Endothelial cell of umbilical vein (primary cell): ENCODE data around the gene GBE1. TPM values are rescaled to one million over a fixed set of nuclear protein-coding genes. Genes with fewer than 3 reads are reported as not detected.

ENCODE experiments used
- BruUV-seq: library from RNA; stranded (reverse); fragments of 400-500 nt; replicated peaks from 2 replicates; lab custom pipeline; 2021; lab: Mats Ljungman, UMichigan
- CTCF ChIA-PET: fragments of 300-600, 350-600 bp; sonication (Branson Sonifier 250); formaldehyde crosslinking; loops from one replicate; lab custom pipeline; 2021; ENCODE audit warnings: antibody characterized with exemption, inconsistent platforms; lab: Charles Lee
- POLR2A ChIA-PET: fragments of 300-600, 350-600 bp; sonication (Branson Sonifier 250); formaldehyde crosslinking; loops from one replicate; lab custom pipeline; 2021; ENCODE audit warnings: antibody characterized with exemption, inconsistent platforms; lab: Charles Lee
- DNase-seq: peaks from one replicate; pipeline ENCODE4 v3.0.0-alpha.2; 2011; ENCODE audit warnings: low read depth, low spot score
- FAIRE-seq: peaks from 2 replicates; lab custom pipeline; 2011; peaks lifted over from hg19 to GRCh38; lab: Jason Lieb, UNC
- H2AFZ ChIP-seq: 2 replicates; pipeline ENCODE4 v1.6.0; 2012; ENCODE audit warnings: low read depth, low read length, control low read depth, inconsistent platforms
- H3K27ac ChIP-seq: 2 replicates; pipeline ENCODE4 v1.5.1; 2011; ENCODE audit warnings: low read depth, mild to moderate bottlenecking, control low read depth, low read length, moderate library complexity; ENCODE audit not compliant: insufficient read depth
- H3K27me3 ChIP-seq, 2 experiments: 2 replicates each; pipeline versions ENCODE4 v1.6.0 to v1.6.1; 2011; ENCODE audit warnings: low read length in 2 of 2, mixed read lengths in 1 of 2; ENCODE audit not compliant: control insufficient read depth in 2 of 2, insufficient read depth in 2 of 2
- H3K36me3 ChIP-seq, 2 experiments: 2 replicates in 1 of 2; 3 replicates in 1 of 2; pipeline ENCODE4 v1.5.1; 2011; ENCODE audit warnings: low read length in 2 of 2, mild to moderate bottlenecking in 1 of 2, moderate library complexity in 1 of 2; ENCODE audit not compliant: control insufficient read depth in 2 of 2, insufficient read depth in 2 of 2; ENCODE audit errors: extremely low read depth in 1 of 2
- H3K4me1 ChIP-seq: 3 replicates; pipeline ENCODE4 v1.5.1; 2011; ENCODE audit warnings: mild to moderate bottlenecking, low read length; ENCODE audit not compliant: control insufficient read depth, insufficient read depth; ENCODE audit errors: extremely low read depth
- H3K4me2 ChIP-seq: 2 replicates; pipeline ENCODE4 v1.6.1; 2011; ENCODE audit warnings: low read length, control low read depth, mixed read lengths; ENCODE audit not compliant: insufficient read depth
- H3K4me3 ChIP-seq, 3 experiments: fragments of 200-600 bp in 1 of 3; sonication (generic), shearing (Covaris generic) in 1 of 3; replicated peaks in 1 of 3; 2 replicates each; pipeline ENCODE4 v1.5.1; 2011 to 2016; ENCODE audit warnings: control low read depth in 3 of 3, low read length in 3 of 3, mild to moderate bottlenecking in 2 of 3, inconsistent platforms in 1 of 3, low read depth in 1 of 3, moderate library complexity in 1 of 3; ENCODE audit not compliant: insufficient read depth in 1 of 3
- H3K79me2 ChIP-seq: 2 replicates; pipeline ENCODE4 v1.6.0; 2012; ENCODE audit warnings: low read length, inconsistent platforms; ENCODE audit not compliant: control insufficient read depth, insufficient read depth
- H3K9ac ChIP-seq: replicated peaks from 2 replicates; pipeline ENCODE3; 2011; ENCODE audit warnings: low read length, control low read depth; ENCODE audit not compliant: insufficient read depth; ENCODE audit errors: extremely low read depth
- H3K9me1 ChIP-seq: replicated peaks from 3 replicates; pipeline ENCODE4 v1.6.0; 2011; ENCODE audit warnings: mild to moderate bottlenecking, low read length; ENCODE audit not compliant: control insufficient read depth, insufficient read depth; ENCODE audit errors: extremely low read depth
- H3K9me3 ChIP-seq: replicated peaks from 2 replicates; pipeline ENCODE4 v1.5.1; 2012; ENCODE audit warnings: low read length, inconsistent platforms; ENCODE audit not compliant: control insufficient read depth, insufficient read depth
- H4K20me1 ChIP-seq: replicated peaks from 2 replicates; pipeline ENCODE3; 2011; ENCODE audit warnings: mild to moderate bottlenecking, low read length; ENCODE audit not compliant: control insufficient read depth, insufficient read depth; ENCODE audit errors: extremely low read depth
- CTCF ChIP-seq, 2 donors: IDR thresholded peaks; 1 replicate in 1 of 2; 2 replicates in 1 of 2; pipeline ENCODE4 v1.5.1; 2011; ENCODE audit warnings: low read length in 2 of 2, mild to moderate bottlenecking in 2 of 2, moderate library complexity in 2 of 2, control low read depth in 1 of 2, inconsistent platforms in 1 of 2, low read depth in 1 of 2; ENCODE audit not compliant: insufficient read depth in 1 of 2; ENCODE audit errors: extremely low read depth in 1 of 2
- EZH2 ChIP-seq: IDR thresholded peaks from 2 replicates; pipeline ENCODE4 v1.6.1; 2012; ENCODE audit warnings: borderline replicate concordance, low read depth, mild to moderate bottlenecking, moderate library complexity, low read length, inconsistent platforms; ENCODE audit not compliant: severe bottlenecking
- GATA2 ChIP-seq: IDR thresholded peaks from 2 replicates; pipeline ENCODE4 v1.7.0; 2011; ENCODE audit warnings: low read depth, mild to moderate bottlenecking, moderate library complexity, mixed read lengths, low read length; ENCODE audit not compliant: insufficient read length, insufficient read depth
- JUN ChIP-seq: IDR thresholded peaks from 2 replicates; pipeline ENCODE4 v1.6.1; 2011; ENCODE audit warnings: borderline replicate concordance, low read depth; ENCODE audit not compliant: insufficient read length, insufficient read depth
- MYC ChIP-seq: IDR thresholded peaks from one replicate; pipeline ENCODE4 v1.6.1; 2011; ENCODE audit warnings: mild to moderate bottlenecking, low read depth, low read length
- POLR2A ChIP-seq: IDR thresholded peaks from 2 replicates; pipeline ENCODE4 v1.6.1; 2012; ENCODE audit warnings: low read depth, mild to moderate bottlenecking, control low read depth, low read length
- dilution Hi-C: fragments of 300-500 bp; cut with MboI; formaldehyde crosslinking; loops from one replicate; pipeline ENCODE4 v1.15.0; 2019; ENCODE audit warnings: low sequenced_read_pairs; ENCODE audit not compliant: extremely low pct_ligation_motif_present
- intact Hi-C: fragments of 100-400 bp; cut with micrococcal nuclease; formaldehyde crosslinking; loops from one replicate; pipeline ENCODE4 v1.10.0; 2022
- polyA plus RNA-seq, 4 experiments: library from polyadenylated mRNA; depleted of rRNA in 3 of 4; stranded (reverse) in 3 of 4; unstranded in 1 of 4; fragments of >200 nt; gene quantifications; 2 replicates each; pipeline versions ENCODE4 v1.2.1 to v1.2.3, GENCODE V29; 2011 to 2012; ENCODE audit warnings: missing spikeins in 1 of 4
- total RNA-seq: library from RNA; stranded (reverse); gene quantifications from 2 replicates; pipeline ENCODE4 v1.2.3, GENCODE V29; 2021
- TF ChIP-seq, protein P1 (sequence below): IDR thresholded peaks from 2 replicates; pipeline ENCODE4 v1.6.1; 2011; ENCODE audit not compliant: insufficient read depth, insufficient read length

Gene GBE1
- total and polyA plus RNA-seq, 2 donors (not counting 3 experiments of a cell fraction or from before 2014, with no cell fraction given) = 35.9 to 110 TPM

DNA sequence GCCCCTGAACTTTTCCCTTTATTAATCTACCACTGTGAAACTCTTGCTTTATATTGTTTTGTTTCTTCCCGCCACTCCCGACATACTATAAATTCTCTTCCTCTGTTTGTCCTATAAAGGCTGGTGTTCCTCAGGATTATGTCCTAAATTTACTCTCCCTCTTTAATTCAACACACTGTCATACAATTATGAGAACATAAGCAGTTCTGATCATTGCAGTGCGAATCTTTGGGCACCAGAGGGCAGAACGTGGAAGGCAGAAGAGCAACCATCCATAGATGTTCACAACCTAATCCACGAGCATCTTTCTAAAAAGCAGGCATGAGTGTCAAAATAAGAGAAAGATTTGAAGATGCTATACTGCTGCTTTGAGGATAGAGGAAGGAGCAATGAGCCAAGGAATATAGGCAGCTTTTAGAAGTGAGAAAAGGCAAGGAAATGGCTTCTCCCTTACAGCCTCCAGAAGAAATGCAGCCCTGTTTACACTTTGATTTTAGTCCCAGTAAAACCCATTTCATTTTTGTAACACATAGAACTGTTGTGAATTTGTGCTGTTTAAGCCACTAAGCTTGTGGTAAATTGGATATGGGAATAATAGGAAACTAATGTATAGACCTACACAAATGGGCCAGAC, 179.4 kb downstream of the GBE1 start:
- no peaks in the 10 kb centered on the region for H3K27me3 ChIP-seq
- H3K27ac ChIP-seq = no peak overlapping the region
- H3K79me2 ChIP-seq = no peaks in the 10 kb centered on the region
- H3K4me2 ChIP-seq = no peak overlapping the region
- BruUV-seq = no TSS peak
- no peaks in the 10 kb centered on the region for H3K9me1 ChIP-seq
- dilution Hi-C loops = no loop called here
- no peaks in the 10 kb centered on the region for H3K4me1 ChIP-seq
- no peak for TF ChIP-seq GATA2
- peak; percentile 62 to 66 for TF ChIP-seq CTCF (IDR thresholded peaks at IDR 0.05; ENCODE audit: extremely low read depth in 1 of 2, insufficient read depth in 1 of 2, low read depth in 1 of 2, low read length in 2 of 2)
- TF ChIP-seq, protein P1, sequence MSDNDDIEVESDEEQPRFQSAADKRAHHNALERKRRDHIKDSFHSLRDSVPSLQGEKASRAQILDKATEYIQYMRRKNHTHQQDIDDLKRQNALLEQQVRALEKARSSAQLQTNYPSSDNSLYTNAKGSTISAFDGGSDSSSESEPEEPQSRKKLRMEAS = no peak
- intact Hi-C loops = loop anchor here (1.0 to 5.0 kb wide), 4 partner anchors 61 to 550 kb away; no protein-coding TSS in a partner anchor
- no peaks in the 10 kb centered on the region for H4K20me1 ChIP-seq
- peak; percentile 24 for FAIRE-seq
- H3K36me3 ChIP-seq = peaks cover 0 to 4% of the 10 kb centered on the region in 2 experiments
- ChIA-PET CTCF (interaction anchor here (1.1 to 1.9 kb wide), 4 partner anchors 163 to 485 kb away, joined by 3 to 6 read pairs (median 3); no protein-coding TSS in a partner anchor), POLR2A (no interaction called here)
- DNase-seq = peak; percentile 50
- no peak overlapping the region for H3K4me3 ChIP-seq
- H2AFZ ChIP-seq = no peak overlapping the region
- H3K9ac ChIP-seq = no peak overlapping the region
- no peaks in the 10 kb centered on the region for H3K9me3 ChIP-seq

GRCh38 chr3:81580355-81580754, 181.1 kb downstream of the GBE1 start:
- Histone ChIP-seq H3K9me3 (no peaks in the 10 kb centered on the region), H3K4me2 (no peak overlapping the region), H3K9me1 (no peaks in the 10 kb centered on the region), H4K20me1 (no peaks in the 10 kb centered on the region), H3K4me1 (no peaks in the 10 kb centered on the region), H3K79me2 (no peaks in the 10 kb centered on the region), H3K27me3 (no peaks in the 10 kb centered on the region), H2AFZ (no peak overlapping the region), H3K36me3 (peaks cover 0 to 4% of the 10 kb centered on the region in 2 experiments), H3K4me3 (no peak overlapping the region), H3K9ac (no peak overlapping the region), H3K27ac (no peak overlapping the region)
- DNase-seq = no peak
- no peak for FAIRE-seq
- ChIA-PET POLR2A (no interaction called here), CTCF (interaction anchor here (1.5 kb wide), 1 partner anchor 16 kb away, joined by 4 read pairs; no protein-coding TSS in a partner anchor)
- no peak for TF ChIP-seq GATA2
- TF ChIP-seq POLR2A = no peak
- TF ChIP-seq, protein P1 = no peak
- no peak for TF ChIP-seq CTCF (IDR thresholded peaks at IDR 0.05; ENCODE audit: extremely low read depth in 1 of 2, insufficient read depth in 1 of 2, low read depth in 1 of 2, low read length in 2 of 2)
- no peak for TF ChIP-seq JUN
- TF ChIP-seq EZH2 = no peak
- no peak for TF ChIP-seq MYC
- no TSS peak for BruUV-seq
- dilution Hi-C loops = no loop called here
- intact Hi-C loops = loop anchor here (5.0 kb wide), 2 partner anchors 88 to 228 kb away; no protein-coding TSS in a partner anchor
